HPDE6-E6E7 (cell line): ENCODE measurements around the gene RGSL1.

Experiments used
- DNase-seq: peaks from one replicate; pipeline ENCODE4 v3.0.0; 2011; ENCODE audit warnings: missing footprints; ENCODE audit errors: extremely low spot score

Gene RGSL1

GRCh38 chr1:182450087-182450486 lies at the start of gene RGSL1:
RGSL1 (plus strand) TSS chr1:182450146; CDS start chr1:182450166, 20 bp downstream.
- DNase-seq, result no peak

GRCh38 chr1:182400567-182400966 lies 49.4 kb upstream of the RGSL1 start, which contains the start of gene TEDDM1:
TEDDM1 (minus strand) TSS chr1:182400667; CDS start chr1:182400485, 182 bp downstream.
- DNase-seq, result no peak

GRCh38 chr1:182404781-182405180 lies 45.2 kb upstream of the RGSL1 start:
- DNase-seq, result no peak

GRCh38 chr1:182405578-182405977 lies 44.4 kb upstream of the RGSL1 start:
- no peak for DNase-seq

GRCh38 chr1:182406012-182406411 lies 43.9 kb upstream of the RGSL1 start:
- DNase-seq, result no peak

- DNase-seq, result no peak
Measured at GRCh38 chr1:182407724-182408123, 42.2 kb upstream of the RGSL1 start.

GRCh38 chr1:182408435-182409075 lies 41.4 kb upstream of the RGSL1 start:
- no peak for DNase-seq

- DNase-seq, result no peak
Measured at GRCh38 chr1:182410138-182410537, 39.8 kb upstream of the RGSL1 start.

GRCh38 chr1:182410620-182411273 lies 39.2 kb upstream of the RGSL1 start:
- DNase-seq, result no peak

- DNase-seq, result no peak
Measured at GRCh38 chr1:182413486-182413885, 36.5 kb upstream of the RGSL1 start.

GRCh38 chr1:182413969-182414368 lies 36.0 kb upstream of the RGSL1 start:
- DNase-seq, result no peak

- no peak for DNase-seq
Measured at GRCh38 chr1:182415789-182416188, 34.2 kb upstream of the RGSL1 start.

- no peak for DNase-seq
Measured at GRCh38 chr1:182426442-182427430, 23.2 kb upstream of the RGSL1 start.

GRCh38 chr1:182428043-182428442 lies 21.9 kb upstream of the RGSL1 start:
- no peak for DNase-seq

GRCh38 chr1:182430263-182431068 lies 19.5 kb upstream of the RGSL1 start:
- no peak for DNase-seq

- no peak for DNase-seq
Measured at GRCh38 chr1:182431278-182431677, 18.7 kb upstream of the RGSL1 start.

- DNase-seq, result no peak
Measured at GRCh38 chr1:182433580-182433979, 16.4 kb upstream of the RGSL1 start.

- DNase-seq, result no peak
Measured at GRCh38 chr1:182438326-182438725, 11.6 kb upstream of the RGSL1 start.

GRCh38 chr1:182441719-182442118 lies 8.2 kb upstream of the RGSL1 start:
- no peak for DNase-seq

- no peak for DNase-seq
Measured at GRCh38 chr1:182442333-182442732, 7.6 kb upstream of the RGSL1 start.

GRCh38 chr1:182444497-182444896 lies 5.4 kb upstream of the RGSL1 start:
- no peak for DNase-seq
